Adrenal gland (tissue), 5 donors: ENCODE results near the gene GALNT5.

Source experiments
- CTCF ChIP-seq, 6 experiments: fragments of 450-650 bp in 4 of 6; fragments of 200-600 bp in 2 of 6; sonication (generic) in 1 of 6; IDR thresholded peaks; 1 replicate in 5 of 6; 2 replicates in 1 of 6; pipeline versions ENCODE4 v1.5.1 to v1.8.0; 2016 to 2021; ENCODE audit warnings: antibody characterized with exemption in 6 of 6, mild to moderate bottlenecking in 2 of 6, moderate library complexity in 1 of 6
- POLR2A ChIP-seq, 2 donors: fragments of 450-650 bp; IDR thresholded peaks; one replicate each; pipeline ENCODE4 v1.6.1; 2017; ENCODE audit warnings: antibody characterized with exemption in 2 of 2, mild to moderate bottlenecking in 2 of 2, moderate library complexity in 1 of 2
- donor health status: DM: no; HTN: no; CAD: no.

GRCh38 chr2:157334335-157334734, 76.8 kb downstream of the GALNT5 start:
- TF ChIP-seq CTCF (IDR thresholded peaks at IDR 0.05), result no peak
- TF ChIP-seq POLR2A (IDR thresholded peaks at IDR 0.05), result no peak
